IMR-90 (cell line): ENCODE measurements around the gene ZSWIM5. TPM values are rescaled to one million over a fixed set of nuclear protein-coding genes. Genes with fewer than 3 reads are reported as not detected.

Experiments
- ATAC-seq: fragments of 200-7000 bp; cut with Tn5 transposase; 2 replicates; pipeline ENCODE4 v1.9.1; 2020; ENCODE audit warnings: low read depth, mild to moderate bottlenecking, moderate library complexity
- BruUV-seq: library from RNA; stranded (reverse); fragments of 400-500 nt; replicated peaks from 2 replicates; lab custom pipeline; 2021; lab: Mats Ljungman, UMichigan
- CTCF ChIA-PET: fragments of 300-600 bp; formaldehyde crosslinking; extraction: SDS; loops from one replicate; lab custom pipeline; 2021; ENCODE audit warnings: antibody characterized with exemption; lab: Yijun Ruan, JAX
- POLR2A ChIA-PET: fragments of 300-600 bp; sonication (Branson Sonifier 250); formaldehyde crosslinking; loops from one replicate; lab custom pipeline; 2022; ENCODE audit warnings: antibody characterized with exemption; ENCODE audit not compliant: unreplicated experiment; lab: Charles Lee
- DNase-seq: peaks from one replicate; pipeline ENCODE4 v3.0.0; 2013
- H2AFZ ChIP-seq: replicated peaks from 2 replicates; pipeline ENCODE3; 2013; ENCODE audit warnings: low read length, mild to moderate bottlenecking; ENCODE audit not compliant: poor library complexity
- H2AK5ac ChIP-seq: 2 replicates; pipeline ENCODE4 v1.6.1; 2013; ENCODE audit warnings: low read depth, low read length, inconsistent platforms
- H2AK9ac ChIP-seq: replicated peaks from 2 replicates; pipeline ENCODE3; 2013; ENCODE audit warnings: mild to moderate bottlenecking, low read depth, low read length, moderate library complexity; ENCODE audit not compliant: poor library complexity
- H2BK120ac ChIP-seq: 2 replicates; pipeline ENCODE4 v1.6.1; 2013; ENCODE audit warnings: low read depth, low read length, inconsistent platforms
- H2BK15ac ChIP-seq: 3 replicates; pipeline ENCODE4 v1.6.1; 2013; ENCODE audit warnings: low read depth, low read length, inconsistent platforms
- H2BK20ac ChIP-seq: 2 replicates; pipeline ENCODE4 v1.6.1; 2013; ENCODE audit warnings: low read depth, mild to moderate bottlenecking, inconsistent platforms, low read length, moderate library complexity
- H2BK5ac ChIP-seq: 2 replicates; pipeline ENCODE4 v1.6.1; 2013; ENCODE audit warnings: mild to moderate bottlenecking, low read depth, low read length, inconsistent platforms; ENCODE audit not compliant: poor library complexity, severe bottlenecking
- H3K14ac ChIP-seq: replicated peaks from 2 replicates; pipeline ENCODE4 v1.6.1; 2013; ENCODE audit warnings: low read depth, low read length, inconsistent platforms
- H3K18ac ChIP-seq: 2 replicates; pipeline ENCODE4 v1.6.1; 2013; ENCODE audit warnings: low read depth, low read length, control low read depth
- H3K23ac ChIP-seq: 2 replicates; pipeline ENCODE4 v1.6.1; 2013; ENCODE audit warnings: low read depth, low read length, inconsistent platforms
- H3K27ac ChIP-seq: 2 replicates; pipeline ENCODE4 v1.5.1; 2013; ENCODE audit warnings: mild to moderate bottlenecking, control low read depth, low read length; ENCODE audit not compliant: insufficient read depth
- H3K27me3 ChIP-seq: 2 replicates; pipeline ENCODE4 v1.6.1; 2013; ENCODE audit warnings: low read length; ENCODE audit not compliant: control insufficient read depth, insufficient read depth
- H3K36me3 ChIP-seq: 2 replicates; pipeline ENCODE4 v1.6.1; 2013; ENCODE audit warnings: low read length, mixed read lengths; ENCODE audit not compliant: control insufficient read depth, insufficient read depth
- H3K4ac ChIP-seq: 2 replicates; pipeline ENCODE4 v1.6.1; 2013; ENCODE audit warnings: low read depth, low read length, inconsistent platforms
- H3K4me1 ChIP-seq: 2 replicates; pipeline ENCODE4 v1.6.1; 2013; ENCODE audit warnings: low read length, mixed read lengths; ENCODE audit not compliant: control insufficient read depth, insufficient read depth
- H3K4me2 ChIP-seq: 2 replicates; pipeline ENCODE4 v1.6.1; 2013; ENCODE audit warnings: low read depth, mild to moderate bottlenecking, control low read depth, low read length, moderate library complexity
- H3K4me3 ChIP-seq: 2 replicates; pipeline ENCODE4 v1.5.1; 2013; ENCODE audit warnings: low read depth, mild to moderate bottlenecking, control low read depth, low read length, moderate library complexity; ENCODE audit not compliant: insufficient read depth
- H3K56ac ChIP-seq: 2 replicates; pipeline ENCODE4 v1.6.1; 2013; ENCODE audit warnings: low read length, inconsistent platforms; ENCODE audit not compliant: insufficient read depth; ENCODE audit errors: extremely low read depth
- H3K79me1 ChIP-seq, 2 experiments: 2 replicates each; pipeline ENCODE4 v1.6.1; 2013; ENCODE audit warnings: low read length in 2 of 2, inconsistent platforms in 1 of 2, low read depth in 1 of 2
- H3K9ac ChIP-seq: 2 replicates; pipeline ENCODE4 v1.6.1; 2013; ENCODE audit warnings: low read depth, low read length, control low read depth
- H3K9me1 ChIP-seq: 2 replicates; pipeline ENCODE4 v1.6.1; 2013; ENCODE audit warnings: low read length, inconsistent platforms; ENCODE audit not compliant: insufficient read depth
- H3K9me3 ChIP-seq: 2 replicates; pipeline ENCODE4 v1.6.1; 2013; ENCODE audit warnings: low read length; ENCODE audit not compliant: control insufficient read depth, insufficient read depth
- H4K20me1 ChIP-seq: 2 replicates; pipeline ENCODE4 v1.6.1; 2013; ENCODE audit warnings: low read length, inconsistent platforms; ENCODE audit not compliant: insufficient read depth
- H4K5ac ChIP-seq: 2 replicates; pipeline ENCODE4 v1.6.1; 2013; ENCODE audit warnings: mild to moderate bottlenecking, low read depth, low read length, control low read depth
- H4K8ac ChIP-seq, 2 experiments: 2 replicates each; pipeline ENCODE4 v1.6.1; 2013; ENCODE audit warnings: low read depth in 2 of 2, low read length in 2 of 2, control low read depth in 1 of 2, inconsistent platforms in 1 of 2
- H4K91ac ChIP-seq: 2 replicates; pipeline ENCODE4 v1.6.1; 2013; ENCODE audit warnings: low read depth, low read length, inconsistent platforms; ENCODE audit not compliant: insufficient read depth
- MXI1 ChIP-seq: IDR thresholded peaks from 2 replicates; pipeline ENCODE4 v1.6.1; 2012; ENCODE audit warnings: low read depth, mild to moderate bottlenecking, low read length, moderate library complexity, borderline replicate concordance
- WGBS, 2 experiments: methylation state at CpG; one replicate each; pipeline versions ENCODE4 v1.1.5 to v1.1.7; 2013; ENCODE audit warnings: missing lambda C conversion rate in 2 of 2; ENCODE audit not compliant: insufficient read length in 1 of 2; ENCODE audit errors: extremely low coverage in 2 of 2; 5-methylcytosine and 5-hydroxymethylcytosine counted together
- dilution Hi-C: fragments of 300-500 bp; cut with HindIII; formaldehyde crosslinking; loops from one replicate; pipeline ENCODE4 v1.14.3; 2018; ENCODE audit warnings: low sequenced_read_pairs; ENCODE audit not compliant: unreplicated experiment
- in situ Hi-C: fragments of 300-500 bp; cut with MboI; formaldehyde crosslinking; loops from 3 replicates; pipeline ENCODE4 v1.14.3; 2019; ENCODE audit warnings: low sequenced_read_pairs, inconsistent platforms, mixed read lengths
- intact Hi-C: fragments of 100-400 bp; cut with micrococcal nuclease; formaldehyde crosslinking; loops from 2 replicates; pipeline ENCODE4 v1.10.0; 2022
- polyA plus RNA-seq, 3 experiments: library from polyadenylated mRNA; depleted of rRNA; stranded (reverse); fragments of >200 nt; gene quantifications; 2 replicates each; pipeline ENCODE4 v1.2.3, GENCODE V29; 2012; ENCODE audit warnings: low replicate concordance in 1 of 3
- total RNA-seq: library from RNA; depleted of rRNA; stranded (reverse); fragments of >200 nt; gene quantifications from 2 replicates; pipeline ENCODE4 v1.2.3, GENCODE V29; 2012
- TF ChIP-seq, protein P1 (sequence below): fragments of 150-350 bp; IDR thresholded peaks from 2 replicates; pipeline ENCODE4 v1.6.1; 2017; ENCODE audit warnings: mild to moderate bottlenecking, antibody characterized with exemption, low read length, low read depth
- TF ChIP-seq, protein P2 (sequence below): conservative IDR thresholded peaks from 2 replicates; pipeline ENCODE4 v1.5.1; 2012; ENCODE audit warnings: mild to moderate bottlenecking, low read depth, low read length, improper control_type of control experiment

ZSWIM5 gene
- total and polyA plus RNA-seq, 2 of the 4 experiments (the other 2 are of a cell fraction) = under 0.01 to 0.03 TPM

DNA sequence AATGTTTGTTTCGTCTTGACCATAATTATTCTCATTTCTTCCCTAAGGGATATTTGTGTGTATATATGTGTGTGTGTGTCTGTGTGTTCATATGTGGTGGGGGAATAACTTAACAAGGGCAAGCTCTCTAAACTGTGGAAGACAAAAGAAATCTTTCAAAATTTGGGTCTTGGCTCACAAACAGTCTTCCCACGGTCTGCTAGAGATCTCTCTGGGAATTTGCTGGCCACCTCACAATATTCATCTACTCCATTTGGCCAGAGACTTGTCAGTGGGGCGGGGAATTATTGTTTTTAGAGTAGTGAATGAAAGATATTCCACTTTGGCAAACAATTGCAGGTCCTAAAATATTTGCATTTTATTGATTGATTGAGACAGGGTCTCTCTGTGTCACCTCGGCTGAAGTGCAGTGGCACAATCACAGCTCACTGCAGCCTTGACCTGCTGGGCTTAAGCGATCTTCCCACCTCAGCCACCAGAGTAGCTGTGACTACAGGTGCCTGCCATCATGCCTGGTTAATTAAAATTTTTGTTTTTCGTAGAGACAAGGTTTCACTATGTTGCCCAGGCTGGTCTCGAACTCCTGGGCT, 212.0 kb downstream of the ZSWIM5 start:
- H3K4me2 ChIP-seq = no peak overlapping the region
- no peak overlapping the region for H2BK120ac ChIP-seq
- no TSS peak for BruUV-seq
- H4K5ac ChIP-seq = no peak overlapping the region
- H2AFZ ChIP-seq = no peak overlapping the region
- POLR2A ChIA-PET = no interaction called here
- no CpG with 5 or more reads among the region's 7 CpGs for WGBS, 2 experiments
- H3K79me1 ChIP-seq = no peaks in the 10 kb centered on the region
- TF ChIP-seq, protein P1, sequence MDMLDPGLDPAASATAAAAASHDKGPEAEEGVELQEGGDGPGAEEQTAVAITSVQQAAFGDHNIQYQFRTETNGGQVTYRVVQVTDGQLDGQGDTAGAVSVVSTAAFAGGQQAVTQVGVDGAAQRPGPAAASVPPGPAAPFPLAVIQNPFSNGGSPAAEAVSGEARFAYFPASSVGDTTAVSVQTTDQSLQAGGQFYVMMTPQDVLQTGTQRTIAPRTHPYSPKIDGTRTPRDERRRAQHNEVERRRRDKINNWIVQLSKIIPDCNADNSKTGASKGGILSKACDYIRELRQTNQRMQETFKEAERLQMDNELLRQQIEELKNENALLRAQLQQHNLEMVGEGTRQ = no peak
- TF ChIP-seq, protein P2, sequence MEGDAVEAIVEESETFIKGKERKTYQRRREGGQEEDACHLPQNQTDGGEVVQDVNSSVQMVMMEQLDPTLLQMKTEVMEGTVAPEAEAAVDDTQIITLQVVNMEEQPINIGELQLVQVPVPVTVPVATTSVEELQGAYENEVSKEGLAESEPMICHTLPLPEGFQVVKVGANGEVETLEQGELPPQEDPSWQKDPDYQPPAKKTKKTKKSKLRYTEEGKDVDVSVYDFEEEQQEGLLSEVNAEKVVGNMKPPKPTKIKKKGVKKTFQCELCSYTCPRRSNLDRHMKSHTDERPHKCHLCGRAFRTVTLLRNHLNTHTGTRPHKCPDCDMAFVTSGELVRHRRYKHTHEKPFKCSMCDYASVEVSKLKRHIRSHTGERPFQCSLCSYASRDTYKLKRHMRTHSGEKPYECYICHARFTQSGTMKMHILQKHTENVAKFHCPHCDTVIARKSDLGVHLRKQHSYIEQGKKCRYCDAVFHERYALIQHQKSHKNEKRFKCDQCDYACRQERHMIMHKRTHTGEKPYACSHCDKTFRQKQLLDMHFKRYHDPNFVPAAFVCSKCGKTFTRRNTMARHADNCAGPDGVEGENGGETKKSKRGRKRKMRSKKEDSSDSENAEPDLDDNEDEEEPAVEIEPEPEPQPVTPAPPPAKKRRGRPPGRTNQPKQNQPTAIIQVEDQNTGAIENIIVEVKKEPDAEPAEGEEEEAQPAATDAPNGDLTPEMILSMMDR = no peak
- TF ChIP-seq MXI1 = no peak
- H3K9ac ChIP-seq = no peak overlapping the region
- no peak overlapping the region for H3K27ac ChIP-seq
- H4K20me1 ChIP-seq = no peaks in the 10 kb centered on the region
- no peaks in the 10 kb centered on the region for H3K9me1 ChIP-seq
- no peak overlapping the region for H4K8ac ChIP-seq
- no peak overlapping the region for H3K14ac ChIP-seq
- no peak overlapping the region for H2BK5ac ChIP-seq
- H2BK15ac ChIP-seq = no peak overlapping the region
- H3K23ac ChIP-seq = no peak overlapping the region
- no peak overlapping the region for H3K4ac ChIP-seq
- no peak overlapping the region for H2AK9ac ChIP-seq
- no peak overlapping the region for H2AK5ac ChIP-seq
- no peak overlapping the region for H3K4me3 ChIP-seq
- no peak overlapping the region for H2BK20ac ChIP-seq
- H3K36me3 ChIP-seq = no peaks in the 10 kb centered on the region
- in situ Hi-C loops (loop anchor here (25.0 kb wide), 1 partner anchor 132 kb away; no protein-coding TSS in a partner anchor), intact Hi-C loops (no loop called here), dilution Hi-C loops (no loop called here)
- H3K27me3 ChIP-seq = no peaks in the 10 kb centered on the region
- ATAC-seq (no peak), DNase-seq (no peak)
- H3K9me3 ChIP-seq = no peaks in the 10 kb centered on the region
- CTCF ChIA-PET = no interaction called here
- no peak overlapping the region for H3K56ac ChIP-seq
- no peak overlapping the region for H4K91ac ChIP-seq
- no peak overlapping the region for H3K18ac ChIP-seq
- H3K4me1 ChIP-seq = no peaks in the 10 kb centered on the region
